Stimulated activated CD4-positive, alpha-beta T cell treated with anti-CD3 and anti-CD28 coated beads, TNF-alpha, amount 100 ng/mL, for 24 hours (primary cell): ENCODE results near the gene TNKS1BP1.
A peak's percentile ranks its signal among the peaks of the same experiment; 100 is the strongest.
"Not testable (repeated sequence)": the region's sequence is repeated elsewhere in the genome, so short reads cannot be mapped to it uniquely, and the experiment has no call there.

Experiments used
- DNase-seq, 3 experiments: peaks; one replicate each; pipeline ENCODE4 v3.0.0-alpha.2; 2020; ENCODE audit warnings: low read depth in 3 of 3

TNKS1BP1 gene

DNA sequence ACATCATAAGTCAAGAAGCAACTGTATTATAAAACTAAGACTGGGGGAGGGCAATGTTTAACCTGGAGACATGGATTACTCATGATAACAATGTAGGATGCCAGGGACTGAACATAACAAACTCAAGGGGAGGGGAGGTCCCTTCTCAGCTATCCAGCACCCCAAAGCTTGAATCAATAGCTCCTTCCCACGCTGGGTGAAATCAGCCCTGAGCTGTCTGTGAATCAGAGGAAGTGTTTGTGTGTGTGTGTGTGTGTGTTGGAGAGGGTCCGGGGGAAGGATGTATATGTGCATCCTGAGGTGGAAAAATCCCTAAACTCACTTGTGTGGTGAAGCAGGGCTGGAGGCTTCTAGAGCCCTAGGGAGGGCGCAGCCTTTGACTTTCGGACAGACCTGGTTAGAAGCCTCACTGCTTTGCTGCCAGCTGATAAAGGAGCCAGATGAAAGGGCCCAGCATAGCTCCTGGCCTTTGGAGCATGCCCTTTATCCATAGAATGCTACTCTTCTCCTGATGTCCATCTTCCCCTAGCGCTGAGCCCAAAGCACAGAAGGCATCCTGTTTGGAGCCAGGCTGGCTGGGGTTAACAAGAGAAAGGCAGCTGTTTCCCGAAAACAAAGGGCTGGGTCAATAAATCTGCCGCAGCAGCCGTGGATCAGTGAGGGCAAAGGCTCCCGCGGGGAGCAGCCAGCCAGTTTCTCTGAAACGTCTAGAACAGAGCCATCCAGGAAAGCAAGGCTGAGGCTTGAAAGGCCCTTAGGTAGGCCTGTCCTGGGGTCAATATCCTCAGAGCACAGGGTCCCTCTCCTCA lies 35.8 kb downstream of the TNKS1BP1 start:
- DNase-seq, result no peak

DNA sequence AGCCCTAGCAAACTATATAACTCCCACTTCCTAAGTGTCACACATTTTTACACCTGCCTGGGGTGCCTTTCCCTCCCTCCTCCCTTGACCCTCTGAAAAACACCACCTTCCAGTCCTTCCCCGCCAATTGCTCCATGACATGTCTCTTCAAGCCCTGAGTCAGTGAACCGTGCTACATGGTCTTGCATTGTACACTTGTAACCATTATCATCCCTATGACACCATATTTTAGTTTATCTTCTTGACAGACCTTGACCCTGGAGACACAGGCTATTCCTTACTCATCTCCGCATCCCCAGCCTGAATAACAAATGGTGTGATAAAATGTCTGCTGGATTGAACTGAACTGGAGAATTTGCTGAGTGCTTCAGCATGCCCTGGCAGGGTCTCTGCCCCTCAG lies 36.9 kb downstream of the TNKS1BP1 start:
- no peak for DNase-seq

DNA sequence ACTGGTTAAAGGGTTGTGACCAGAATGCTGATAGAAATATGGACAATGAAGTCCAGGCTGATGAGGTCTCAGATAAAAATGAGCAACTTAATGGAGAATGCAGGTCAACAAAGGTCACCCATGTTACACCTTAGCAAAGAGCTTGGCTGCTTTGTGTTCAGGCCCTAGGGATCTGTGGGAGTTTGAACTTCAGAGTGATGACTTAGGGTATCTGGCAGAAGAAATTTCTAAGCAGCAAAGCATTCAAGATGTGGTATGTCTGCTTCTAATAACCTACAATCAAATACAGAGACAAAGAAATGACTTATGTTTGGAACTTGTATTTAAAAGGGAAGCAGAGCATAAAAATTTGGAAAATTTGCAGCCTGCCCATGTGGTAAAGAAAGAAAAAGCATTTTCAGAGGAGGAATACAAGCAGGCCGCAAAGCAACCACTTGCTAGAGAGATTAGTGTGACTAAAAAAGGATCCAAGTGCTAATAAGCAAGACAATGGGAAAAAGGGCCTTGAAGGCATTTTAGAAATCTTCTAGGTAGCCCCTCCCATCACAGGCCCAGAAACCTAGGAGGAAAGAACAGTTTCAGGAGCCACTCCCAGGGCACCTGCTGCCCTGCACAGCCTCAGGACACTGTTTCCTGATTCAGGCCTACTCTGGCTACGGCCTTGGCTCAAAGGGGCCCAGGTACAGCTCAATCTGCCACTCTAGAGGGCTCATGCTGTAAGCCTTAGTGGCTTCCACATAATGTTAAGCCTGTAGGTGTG lies 41.3 kb downstream of the TNKS1BP1 start:
- DNase-seq, result no peak

DNA sequence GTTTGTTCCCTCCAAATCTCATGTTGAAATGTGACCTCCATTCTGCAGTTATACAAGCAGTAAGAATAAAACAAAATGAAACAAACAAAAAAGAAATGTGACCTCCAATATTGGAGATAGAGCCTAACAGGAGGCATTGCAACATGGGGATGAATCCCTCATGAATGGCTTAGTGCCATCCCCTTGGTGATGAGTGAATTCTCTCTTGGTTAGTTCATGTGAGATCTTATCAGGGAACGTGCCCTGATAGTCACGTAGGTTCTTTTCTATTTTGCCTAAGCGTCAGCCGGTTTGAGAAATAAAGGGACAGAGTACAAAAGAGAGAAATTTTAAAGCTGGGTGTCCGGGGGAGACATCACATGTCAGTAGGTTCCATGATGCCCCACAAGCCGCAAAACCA lies 43.2 kb downstream of the TNKS1BP1 start:
- not testable (repeated sequence) for DNase-seq

DNA sequence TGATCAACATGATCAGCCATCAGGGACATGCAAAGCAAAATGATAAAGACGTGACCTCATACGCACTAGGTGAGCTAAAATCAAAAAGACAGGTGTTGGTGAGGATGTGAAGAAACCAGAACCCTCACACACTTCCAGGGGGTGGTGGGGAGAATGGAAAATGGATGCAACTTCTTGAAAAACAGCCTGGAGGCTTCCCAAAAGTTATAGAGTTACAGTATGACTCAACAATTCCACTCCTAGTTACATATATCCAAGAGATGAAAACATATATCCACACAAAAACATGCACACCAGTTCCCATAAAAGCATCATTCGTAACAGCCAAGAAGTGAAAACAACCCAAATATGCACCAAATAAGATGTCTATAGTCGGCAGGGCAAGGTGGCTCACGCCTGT lies 45.6 kb downstream of the TNKS1BP1 start:
- DNase-seq, result no peak

DNA sequence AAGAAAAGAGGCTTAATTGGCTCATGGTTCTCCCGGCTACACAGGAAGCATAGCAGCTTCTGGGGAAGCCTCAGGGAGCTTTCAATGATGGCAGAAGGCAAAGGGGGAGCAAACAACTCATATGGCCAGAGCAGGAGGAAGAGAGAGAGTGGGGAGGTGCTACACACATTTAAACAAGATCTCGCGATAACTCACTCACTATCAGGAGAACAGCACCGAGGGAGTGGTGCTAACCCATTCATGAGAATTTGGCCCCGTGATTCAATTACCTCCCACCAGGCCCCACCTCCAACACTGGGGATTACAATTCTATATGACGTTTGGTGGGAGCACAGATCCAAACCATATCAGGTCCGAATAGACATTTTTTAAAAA lies 46.0 kb downstream of the TNKS1BP1 start:
- no peak for DNase-seq

DNA sequence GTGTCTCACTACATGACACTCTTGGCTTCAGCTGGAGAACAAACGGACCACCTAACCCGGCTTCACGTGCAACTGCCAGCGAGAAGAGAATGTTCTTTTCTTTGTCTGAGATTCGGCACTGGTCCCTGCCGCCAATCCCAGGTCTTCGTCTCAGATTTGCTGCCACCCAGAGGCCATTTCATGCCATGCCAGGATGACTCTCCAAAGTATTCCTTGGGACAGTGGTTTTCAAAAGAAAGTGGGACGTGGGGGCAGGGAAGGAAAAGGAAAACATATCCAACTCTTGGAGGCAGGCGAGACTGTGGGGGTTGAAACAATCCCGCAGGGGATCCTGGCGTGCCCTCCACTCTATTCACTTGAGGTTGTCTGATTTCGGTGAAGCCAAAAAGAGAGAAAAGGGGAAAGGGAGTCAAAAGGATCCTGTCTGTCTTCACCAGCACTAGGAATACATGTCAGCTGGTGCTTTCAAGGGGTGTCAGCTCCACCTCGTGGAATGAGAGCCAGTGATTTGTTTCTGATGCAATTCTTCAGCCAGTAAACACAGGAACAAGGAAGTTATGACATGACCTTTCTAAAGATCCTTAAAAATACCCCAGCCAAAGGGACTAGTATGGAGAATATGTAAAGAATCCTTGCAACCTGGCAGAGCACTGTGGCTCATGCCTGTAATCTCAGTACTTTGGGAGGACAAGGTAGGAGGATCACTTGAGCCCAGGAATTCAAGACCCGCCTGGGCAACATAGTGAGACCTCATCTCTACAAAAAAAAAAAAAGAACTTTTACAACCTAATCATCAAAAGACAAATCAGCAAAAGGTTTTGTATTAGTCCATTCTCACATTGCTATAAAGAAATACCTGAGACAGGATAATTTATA lies 46.7 kb downstream of the TNKS1BP1 start:
- DNase-seq, result peak in 2 of 3 experiments; percentile 7 to 21

DNA sequence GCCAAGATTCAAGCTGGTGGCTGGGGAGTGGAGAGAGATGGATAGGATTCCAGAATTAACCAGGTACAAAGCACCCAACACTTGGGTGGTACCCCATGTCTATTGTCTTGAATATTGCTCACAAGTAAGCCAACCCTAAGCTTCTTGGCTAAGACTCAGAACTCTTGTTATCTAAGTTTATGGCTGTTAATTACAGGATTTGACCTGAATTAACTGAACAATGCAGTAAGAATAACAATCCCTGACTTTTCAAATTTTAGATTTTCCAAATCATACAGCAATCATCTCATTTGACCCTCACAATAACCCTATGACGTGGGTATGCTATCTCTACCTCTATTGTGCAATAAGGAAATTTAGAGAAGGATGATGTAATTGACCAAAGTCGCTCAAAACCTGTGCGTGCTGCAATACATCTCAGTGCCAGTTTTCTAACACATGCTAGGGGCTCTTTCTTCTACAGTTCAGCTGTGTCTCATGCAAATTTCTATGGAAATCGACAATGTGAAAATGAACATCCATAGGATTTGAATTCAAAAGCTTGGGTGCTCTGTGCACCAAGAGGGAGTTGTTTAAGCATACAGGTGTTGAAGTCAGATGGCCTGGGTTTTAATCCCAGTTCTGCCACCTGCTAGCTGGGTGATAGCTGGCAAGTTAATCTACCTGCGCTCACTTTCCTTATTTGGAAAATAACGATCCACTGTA lies 47.6 kb downstream of the TNKS1BP1 start:
- no peak for DNase-seq

DNA sequence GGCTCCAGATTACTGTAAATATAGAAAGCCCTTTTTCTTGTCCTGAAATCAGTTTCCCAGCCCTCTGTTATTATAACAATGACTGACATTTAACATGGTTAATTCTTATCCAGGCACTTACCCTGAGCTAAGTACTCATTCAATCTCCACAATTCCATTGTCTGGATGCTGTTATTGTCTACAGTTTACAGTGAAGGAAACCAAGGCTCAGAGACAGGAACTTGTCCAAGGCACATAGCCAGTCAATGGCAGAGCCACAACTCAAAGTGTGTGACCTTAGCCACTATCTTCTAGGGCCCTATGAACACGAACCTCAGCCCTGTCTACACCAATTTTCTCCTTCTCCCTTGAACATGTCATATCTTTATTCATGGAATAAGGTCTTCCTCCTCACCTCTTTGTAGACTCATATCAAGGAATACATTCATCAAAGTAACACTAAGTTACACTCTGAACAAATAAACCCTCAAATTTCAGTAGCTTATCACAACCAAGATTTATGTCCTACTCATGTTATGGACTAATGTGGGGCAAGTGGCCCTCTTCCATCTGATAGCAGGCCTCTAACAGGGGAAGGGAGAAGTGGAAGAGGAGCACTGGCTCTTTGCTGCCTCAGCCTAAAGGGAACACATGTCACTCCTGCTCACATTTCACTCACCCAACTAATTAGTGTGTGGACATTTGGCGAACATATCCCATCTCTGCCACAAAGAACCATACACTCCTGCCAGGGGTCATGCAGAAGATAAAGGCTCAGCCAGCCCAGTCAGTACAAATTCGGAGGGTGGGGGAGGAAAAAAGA lies 48.4 kb downstream of the TNKS1BP1 start:
- DNase-seq, result no peak

DNA sequence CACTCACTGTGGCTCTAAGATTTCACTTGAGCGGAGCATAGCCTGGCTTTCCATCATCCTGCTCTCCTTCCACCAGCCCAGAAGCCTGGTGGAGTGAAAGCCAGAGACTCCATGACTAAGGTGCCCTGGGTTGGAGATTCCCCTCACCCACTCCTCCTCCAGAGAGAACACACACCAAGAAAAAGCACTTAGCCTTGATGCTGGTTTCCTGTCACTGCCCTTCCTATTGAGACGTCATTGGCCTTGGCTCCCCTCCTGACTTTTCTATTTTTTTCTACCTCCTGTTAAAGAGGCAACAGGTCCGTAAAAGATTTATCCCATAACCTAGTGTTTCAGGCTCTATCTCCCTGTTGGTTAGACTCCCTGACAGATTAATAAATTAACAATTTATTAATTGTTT lies 49.2 kb downstream of the TNKS1BP1 start:
- no peak for DNase-seq

DNA sequence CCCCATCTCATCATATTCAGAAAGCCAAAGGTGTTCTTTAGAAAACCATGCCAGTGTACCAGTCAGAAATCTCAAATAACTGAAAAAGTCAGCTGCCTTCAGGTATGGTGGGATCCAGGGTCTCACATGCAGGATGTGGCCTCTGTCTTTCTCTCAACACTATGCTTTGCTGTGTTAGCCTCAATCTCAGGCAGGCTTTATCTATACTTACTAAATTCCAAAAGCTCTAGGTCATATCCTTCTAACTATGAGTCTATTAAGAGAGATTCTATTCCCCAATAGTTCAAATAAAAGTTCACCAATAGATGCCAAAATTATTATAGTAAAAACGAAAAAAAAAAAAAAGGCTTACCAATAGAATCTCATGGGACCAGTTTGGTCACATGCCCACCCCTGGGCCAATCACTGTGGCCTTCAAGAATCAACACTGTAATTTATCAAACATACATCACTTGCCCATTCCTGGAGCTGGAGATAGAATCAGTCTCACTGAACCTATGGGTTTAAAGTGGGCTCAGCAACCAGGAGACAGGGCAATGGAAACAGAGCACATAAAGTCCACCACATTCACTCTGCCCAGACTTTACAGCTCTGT lies 49.8 kb downstream of the TNKS1BP1 start:
- DNase-seq, result no peak

DNA sequence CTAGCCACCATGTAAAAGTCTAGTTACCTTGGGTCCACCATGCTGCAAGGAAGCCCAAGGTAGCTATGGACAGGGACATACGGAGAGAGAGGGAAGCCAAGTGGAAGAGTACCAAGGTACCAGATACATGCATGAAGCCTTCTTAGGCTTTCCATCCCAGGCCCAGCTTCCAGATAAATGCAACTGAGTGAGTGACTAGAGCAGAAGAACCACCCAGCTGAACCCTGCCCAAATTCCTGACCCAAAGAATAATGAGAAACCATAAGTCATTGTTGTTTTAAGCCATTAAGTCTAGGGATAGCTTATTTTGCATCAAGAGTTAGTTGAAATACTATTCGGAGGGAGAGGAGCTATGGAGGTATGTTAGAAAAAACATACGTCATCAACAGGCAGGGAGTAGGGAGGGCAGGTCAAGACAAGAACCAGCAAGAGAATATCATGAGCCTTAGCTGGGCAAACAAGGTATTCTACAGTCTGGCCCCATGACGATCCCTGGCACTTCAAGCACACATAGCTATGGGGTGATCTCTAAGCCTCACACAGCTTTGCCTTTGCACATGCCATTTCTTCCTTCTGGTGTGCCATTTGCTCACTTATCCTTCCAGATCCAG lies 51.2 kb downstream of the TNKS1BP1 start:
- no peak for DNase-seq

DNA sequence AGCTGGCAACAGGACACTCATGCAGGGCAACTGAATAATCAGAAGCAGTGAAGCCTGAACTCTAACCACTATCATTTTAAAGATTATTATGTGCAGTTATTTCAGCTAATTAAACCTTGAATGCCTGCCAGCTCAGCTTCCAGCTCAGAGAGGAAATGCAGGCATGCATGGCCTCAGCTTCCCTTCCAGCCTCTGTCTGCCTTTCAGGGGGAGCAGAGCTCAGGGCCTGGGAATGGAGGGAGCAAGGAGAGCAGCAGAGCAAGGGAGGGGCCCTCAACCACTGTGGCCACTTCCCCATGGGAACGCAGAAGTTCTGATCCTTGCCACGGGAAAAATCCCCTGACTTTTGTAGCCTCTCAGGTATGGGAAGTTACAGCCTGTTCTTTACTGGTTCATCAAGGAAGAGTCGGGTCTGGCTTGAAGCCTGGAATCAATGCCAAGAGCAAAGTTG lies 55.2 kb downstream of the TNKS1BP1 start:
- DNase-seq, result no peak

DNA sequence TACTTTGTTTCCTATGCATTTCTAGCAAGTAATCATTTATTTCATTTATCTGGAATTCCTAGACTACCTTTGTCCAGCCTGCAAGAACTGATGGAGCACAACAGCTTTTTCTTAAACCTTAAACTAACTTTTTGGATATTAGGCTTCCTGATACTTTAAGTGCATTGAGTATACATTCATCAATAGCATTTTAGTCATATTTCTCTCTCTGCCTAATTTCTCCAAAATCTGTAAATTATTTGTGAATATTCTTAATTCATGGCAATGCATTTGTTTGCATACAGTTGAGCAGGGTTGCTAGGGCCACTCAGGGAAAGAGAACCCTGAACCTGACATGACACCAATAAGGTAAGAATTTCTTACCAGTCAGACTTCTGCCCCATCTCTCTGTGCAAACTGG lies 58.6 kb downstream of the TNKS1BP1 start:
- no peak for DNase-seq

DNA sequence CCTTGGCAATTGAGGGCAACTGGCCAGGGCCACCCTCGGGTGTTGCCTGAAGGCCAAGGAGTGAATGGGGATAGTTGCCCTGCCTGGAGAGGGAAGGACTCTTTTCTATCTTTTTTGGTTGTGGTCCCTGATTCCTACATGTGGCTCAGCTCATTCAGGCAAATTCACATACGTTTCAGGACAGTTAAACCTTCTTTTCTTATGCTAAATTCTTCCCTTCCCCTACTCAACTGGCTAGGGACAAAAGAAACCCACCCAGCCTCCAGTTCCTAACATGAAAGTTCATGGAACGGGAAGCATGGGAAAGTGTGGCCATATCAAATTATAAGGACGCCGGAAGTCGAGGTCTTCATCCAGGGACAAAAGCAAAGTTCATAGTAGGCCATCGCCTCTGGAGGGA lies 61.4 kb downstream of the TNKS1BP1 start:
- DNase-seq, result no peak

DNA sequence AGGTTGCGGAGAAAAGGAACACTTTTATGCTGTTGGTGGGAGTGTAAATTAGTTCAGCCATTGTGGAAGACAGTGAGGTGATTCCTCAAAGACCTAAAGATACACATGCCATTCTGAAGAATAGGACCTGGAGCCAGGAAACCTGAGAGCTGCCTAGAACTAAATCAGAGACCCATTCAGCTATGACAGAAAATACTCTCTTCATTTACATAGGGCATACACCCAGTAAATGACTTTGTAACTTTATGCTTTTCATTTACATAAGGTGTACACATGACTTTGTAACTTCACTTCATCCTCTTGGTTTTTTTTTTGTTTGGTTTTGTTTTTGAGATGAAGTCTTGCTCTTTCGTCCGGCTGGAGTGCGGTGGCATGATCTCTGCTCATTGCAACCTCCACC lies 62.6 kb downstream of the TNKS1BP1 start:
- no peak for DNase-seq

DNA sequence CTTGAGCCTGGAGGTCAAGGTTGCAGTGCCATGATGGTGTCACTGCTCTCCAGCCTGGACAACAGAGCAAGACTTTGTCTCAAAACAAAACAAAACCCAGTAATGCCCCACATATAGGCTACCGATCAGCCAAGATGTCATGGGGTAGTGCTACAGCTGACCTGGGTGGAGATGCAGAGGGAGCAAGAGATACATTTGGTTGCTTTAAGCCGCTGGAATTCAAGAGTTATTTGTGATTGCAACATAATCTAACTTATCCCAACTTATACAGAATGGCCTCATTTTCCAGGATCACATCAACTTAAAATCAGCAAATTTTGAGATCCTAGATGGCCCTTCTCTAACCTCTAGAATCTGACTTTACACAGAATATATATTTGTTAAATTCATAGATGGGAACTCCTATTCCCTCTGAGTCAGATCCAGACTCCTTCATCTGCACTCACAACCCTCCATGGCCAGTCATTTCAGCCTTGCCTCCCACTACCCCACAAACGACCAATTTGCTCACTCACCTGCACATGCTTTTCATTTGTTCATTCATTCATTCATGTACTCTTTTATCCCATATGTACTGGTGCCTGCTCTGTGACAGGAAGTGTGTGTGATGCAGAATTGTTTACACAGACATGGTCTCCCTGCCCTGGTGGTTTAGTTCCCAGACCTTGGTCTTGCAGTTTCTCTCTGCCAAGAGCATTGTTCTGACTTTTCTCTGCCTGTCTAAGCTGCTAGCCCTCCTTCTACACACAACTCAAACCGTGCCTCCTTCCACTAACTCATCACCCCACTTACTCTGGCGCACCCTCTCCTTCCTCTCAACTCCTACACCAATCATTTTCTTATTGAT lies 63.6 kb downstream of the TNKS1BP1 start:
- DNase-seq, result no peak

DNA sequence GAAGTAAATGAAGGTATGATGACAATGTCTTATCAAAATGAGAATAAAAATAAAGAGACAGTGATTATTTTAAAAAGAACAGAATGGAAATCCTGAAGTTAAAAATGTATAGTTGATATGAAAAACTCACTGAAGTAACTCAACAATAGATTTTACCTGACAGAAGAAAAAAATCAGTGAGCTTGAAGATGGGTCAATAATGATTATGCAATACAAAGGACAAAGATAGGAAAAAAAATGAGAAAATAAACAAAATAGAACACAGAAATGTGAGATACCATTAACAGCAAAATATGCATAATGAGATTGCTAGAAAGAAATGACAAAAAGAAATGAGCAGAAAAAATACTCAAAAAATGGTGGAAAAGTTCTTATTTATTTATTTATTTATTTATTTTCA lies 68.6 kb downstream of the TNKS1BP1 start:
- DNase-seq, result no peak

DNA sequence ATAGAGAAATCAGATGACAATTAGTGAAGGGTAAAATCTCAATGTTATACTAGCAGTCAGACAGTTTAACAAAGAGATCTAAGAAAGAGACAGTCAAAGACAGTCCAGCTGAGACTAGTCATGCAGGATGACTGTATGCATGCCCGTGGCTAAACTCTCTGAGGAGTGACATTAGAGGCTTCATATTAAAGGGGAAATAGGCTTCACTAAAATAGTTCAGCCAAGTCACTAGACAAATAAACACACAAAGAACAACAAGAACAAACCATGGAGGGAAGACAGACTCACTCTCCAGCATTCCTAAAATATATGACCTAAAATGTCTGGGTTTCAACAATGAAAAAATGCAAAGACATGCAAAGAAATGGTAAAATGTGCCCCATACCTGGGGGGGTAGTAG lies 69.1 kb downstream of the TNKS1BP1 start:
- no peak for DNase-seq
